Measurements from ENCODE around the gene TFR2. TPM values are rescaled to one million over a fixed set of nuclear protein-coding genes. Genes with fewer than 3 reads are reported as not detected.

Gene TFR2
- total RNA-seq, 1 donor from 2014 or later: 0.71 TPM

- TF ChIP-seq, protein P1, sequence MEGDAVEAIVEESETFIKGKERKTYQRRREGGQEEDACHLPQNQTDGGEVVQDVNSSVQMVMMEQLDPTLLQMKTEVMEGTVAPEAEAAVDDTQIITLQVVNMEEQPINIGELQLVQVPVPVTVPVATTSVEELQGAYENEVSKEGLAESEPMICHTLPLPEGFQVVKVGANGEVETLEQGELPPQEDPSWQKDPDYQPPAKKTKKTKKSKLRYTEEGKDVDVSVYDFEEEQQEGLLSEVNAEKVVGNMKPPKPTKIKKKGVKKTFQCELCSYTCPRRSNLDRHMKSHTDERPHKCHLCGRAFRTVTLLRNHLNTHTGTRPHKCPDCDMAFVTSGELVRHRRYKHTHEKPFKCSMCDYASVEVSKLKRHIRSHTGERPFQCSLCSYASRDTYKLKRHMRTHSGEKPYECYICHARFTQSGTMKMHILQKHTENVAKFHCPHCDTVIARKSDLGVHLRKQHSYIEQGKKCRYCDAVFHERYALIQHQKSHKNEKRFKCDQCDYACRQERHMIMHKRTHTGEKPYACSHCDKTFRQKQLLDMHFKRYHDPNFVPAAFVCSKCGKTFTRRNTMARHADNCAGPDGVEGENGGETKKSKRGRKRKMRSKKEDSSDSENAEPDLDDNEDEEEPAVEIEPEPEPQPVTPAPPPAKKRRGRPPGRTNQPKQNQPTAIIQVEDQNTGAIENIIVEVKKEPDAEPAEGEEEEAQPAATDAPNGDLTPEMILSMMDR (IDR thresholded peaks at IDR 0.05; ENCODE audit: insufficient read depth, low read length, poor library complexity, severe bottlenecking): no peak
- peaks cover 5% of the 10 kb centered on the region for H3K27me3 ChIP-seq (ENCODE audit: control insufficient read depth, insufficient read depth, low read length)
- peaks cover 1% of the 10 kb centered on the region for H3K36me3 ChIP-seq (ENCODE audit: control insufficient read depth, insufficient read depth, low read length)
- no peak overlapping the region for H3K4me3 ChIP-seq (ENCODE audit: low read depth, low read length)
- no peak for DNase-seq (ENCODE audit: low read depth)
Measured at GRCh38 chr7:100574362-100575205, 66.8 kb downstream of the TFR2 start.

DNA sequence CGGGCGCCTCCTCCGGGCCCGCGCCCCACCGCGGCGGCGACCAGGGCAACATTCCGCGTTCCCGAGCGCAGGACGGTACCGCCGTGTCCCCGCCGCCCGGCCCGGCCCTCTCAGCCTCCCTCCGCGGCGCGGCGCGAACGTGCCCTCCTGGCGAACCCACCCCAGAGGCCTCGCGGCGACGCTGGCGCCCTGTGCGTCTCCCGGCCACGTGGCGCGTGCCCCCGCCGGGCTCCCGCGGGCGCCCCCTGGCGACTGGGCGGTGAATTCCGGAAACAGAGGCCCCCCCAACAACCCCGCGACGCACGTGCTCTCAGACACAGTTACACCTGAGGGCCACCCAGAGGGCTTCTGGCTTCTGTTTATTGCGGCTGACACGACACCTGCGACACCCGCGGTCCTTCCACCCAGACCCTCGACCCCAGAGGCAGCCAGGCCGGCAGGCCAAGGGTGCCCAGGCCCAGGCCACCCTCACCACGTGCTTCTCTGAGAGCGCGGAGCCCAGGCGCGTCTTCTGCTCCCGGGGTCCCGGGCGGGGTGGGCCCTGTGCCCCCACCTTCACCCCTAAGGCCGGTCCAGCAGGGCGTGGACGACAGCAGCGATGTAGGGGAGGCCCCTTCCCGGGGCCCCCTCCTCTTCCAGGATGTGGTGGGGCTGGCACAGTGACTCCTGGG is 67.5 kb downstream of the TFR2 start, which contains the start of gene SAP25:
TSS of gene SAP25 (minus strand) at position 210 of the 671 bp plus-strand sequence. CDS start at position 52, 158 bp downstream.
- Histone ChIP-seq H3K36me3 (ENCODE audit: control insufficient read depth, insufficient read depth, low read length) (no peaks in the 10 kb centered on the region), H3K27me3 (ENCODE audit: control insufficient read depth, insufficient read depth, low read length) (peaks cover 6% of the 10 kb centered on the region), H3K4me3 (ENCODE audit: low read depth, low read length) (no peak within 1 kb of the TSS)
- no peak for DNase-seq (ENCODE audit: low read depth)
- TF ChIP-seq, protein P1 (IDR thresholded peaks at IDR 0.05; ENCODE audit: insufficient read depth, low read length, poor library complexity, severe bottlenecking): no peak

DNA sequence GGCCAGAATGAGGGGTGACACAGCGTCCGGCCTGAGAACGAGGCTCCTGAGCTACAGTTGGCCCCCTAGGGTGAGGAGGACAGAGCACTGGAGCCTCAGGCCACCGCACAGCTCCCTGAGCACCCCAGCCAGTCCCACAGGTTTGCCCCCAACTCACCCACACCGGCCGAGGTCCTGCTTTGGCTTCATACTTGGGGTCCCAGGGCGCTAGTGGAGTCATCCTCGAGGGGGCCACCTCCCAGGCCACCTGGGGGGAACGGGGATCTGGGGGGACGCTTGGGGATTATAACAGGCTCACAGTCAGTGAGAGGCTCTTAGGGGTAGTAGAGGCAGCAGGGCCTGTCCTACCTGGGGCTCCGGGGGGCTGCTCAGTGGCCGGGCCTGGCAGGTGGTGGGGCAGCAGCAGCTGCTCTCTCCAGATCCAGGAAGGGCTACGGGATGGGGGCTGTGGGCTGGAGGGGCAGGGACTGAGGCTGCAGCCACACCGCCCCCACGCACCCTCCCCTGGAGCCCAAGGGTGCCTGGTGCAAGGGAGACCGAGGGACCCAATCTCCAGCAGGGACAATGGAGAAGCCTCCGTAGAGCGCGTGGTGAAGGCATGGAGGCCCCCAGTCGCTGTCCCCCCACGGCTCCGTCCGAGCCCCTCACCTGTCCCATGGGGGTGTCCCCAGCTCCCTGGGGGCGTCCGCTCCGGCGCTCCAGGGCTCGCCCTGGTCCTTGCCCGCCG is 68.2 kb downstream of the TFR2 start:
- Histone ChIP-seq H3K4me3 (ENCODE audit: low read depth, low read length) (no peak overlapping the region), H3K36me3 (ENCODE audit: control insufficient read depth, insufficient read depth, low read length) (no peaks in the 10 kb centered on the region), H3K27me3 (ENCODE audit: control insufficient read depth, insufficient read depth, low read length) (peaks cover 6% of the 10 kb centered on the region)
- TF ChIP-seq, protein P1 (IDR thresholded peaks at IDR 0.05; ENCODE audit: insufficient read depth, low read length, poor library complexity, severe bottlenecking): no peak
- DNase-seq (ENCODE audit: low read depth): no peak

- Histone ChIP-seq H3K36me3 (ENCODE audit: control insufficient read depth, insufficient read depth, low read length) (no peaks in the 10 kb centered on the region), H3K27me3 (ENCODE audit: control insufficient read depth, insufficient read depth, low read length) (peaks cover 6% of the 10 kb centered on the region)
- DNase-seq (ENCODE audit: low read depth): no peak
Measured at GRCh38 chr7:100572281-100572948, 68.9 kb downstream of the TFR2 start.

DNA sequence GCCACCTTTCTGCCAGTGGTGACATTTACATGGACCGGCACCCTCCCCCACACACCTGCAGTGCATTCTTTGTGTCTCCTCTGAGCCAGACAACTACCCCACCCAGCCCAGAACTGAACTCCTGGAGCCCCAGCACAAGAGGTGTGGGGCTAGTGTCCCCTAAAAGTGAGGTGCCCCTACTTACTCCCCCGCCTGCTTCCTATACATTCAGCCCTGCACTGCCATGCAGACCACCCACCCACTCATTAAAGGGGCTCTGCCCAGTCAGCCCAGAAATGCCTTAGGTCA is 69.6 kb downstream of the TFR2 start:
- no peak overlapping the region for H3K4me3 ChIP-seq (ENCODE audit: low read depth, low read length)
- TF ChIP-seq, protein P1 (IDR thresholded peaks at IDR 0.05; ENCODE audit: insufficient read depth, low read length, poor library complexity, severe bottlenecking): no peak
- DNase-seq (ENCODE audit: low read depth): no peak
- H3K36me3 ChIP-seq (ENCODE audit: control insufficient read depth, insufficient read depth, low read length): no peaks in the 10 kb centered on the region
- H3K27me3 ChIP-seq (ENCODE audit: control insufficient read depth, insufficient read depth, low read length): peaks cover 6% of the 10 kb centered on the region

More at GRCh38 chr7:100572281-100572948, 68.9 kb downstream of the TFR2 start:
- H3K4me3 ChIP-seq (ENCODE audit: low read depth, low read length): no peak overlapping the region
- TF ChIP-seq, protein P1 (IDR thresholded peaks at IDR 0.05; ENCODE audit: insufficient read depth, low read length, poor library complexity, severe bottlenecking): no peak

Measured in kidney epithelial cell (primary cell).